IPS-NIHi7 (cell line): Measurements from ENCODE around the gene COL4A3.

Source experiments
- DNase-seq: peaks from one replicate; pipeline ENCODE4 v3.0.0; 2012; ENCODE audit warnings: mixed read lengths; ENCODE audit errors: extremely low spot score

The COL4A3 gene

DNA sequence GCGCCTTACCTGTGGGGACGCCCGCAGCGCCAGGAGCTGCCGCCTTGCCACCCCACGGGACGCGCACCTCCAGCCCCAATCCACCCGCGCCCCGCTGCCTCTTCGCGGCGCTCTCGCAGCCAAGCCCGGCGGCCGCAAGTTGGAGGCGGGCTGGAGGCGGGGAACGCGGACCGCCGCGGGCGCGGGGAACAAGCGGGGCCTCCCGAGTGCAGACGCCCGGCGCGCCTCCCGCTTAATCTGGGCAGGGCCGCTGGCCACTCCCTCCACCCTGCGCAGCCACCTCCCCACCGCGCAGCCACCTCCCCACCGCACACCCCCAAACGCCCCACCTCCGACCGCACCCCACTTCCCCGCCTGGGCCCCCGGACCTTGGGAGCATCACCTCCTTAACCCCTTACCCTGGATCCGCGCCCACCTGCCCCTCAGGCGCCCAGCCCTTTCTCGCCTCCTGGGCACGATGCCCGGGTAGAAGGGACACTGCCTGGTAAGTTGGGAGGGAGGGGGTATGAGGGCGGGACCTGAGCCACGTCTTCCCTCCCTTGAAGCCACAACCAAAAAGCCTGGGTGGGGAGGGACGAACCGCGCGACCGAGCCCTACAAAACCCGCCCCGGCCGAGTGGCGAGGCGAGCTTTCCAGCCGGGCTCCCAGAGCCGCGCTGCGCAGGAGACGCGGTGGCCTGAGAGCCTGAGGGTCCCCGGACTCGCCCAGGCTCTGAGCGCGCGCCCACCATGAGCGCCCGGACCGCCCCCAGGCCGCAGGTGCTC is at the start of gene COL4A3, which contains the start of gene COL4A4:
Gene COL4A3, plus strand, starts transcription at position 627 of the 765 bp plus-strand sequence. Its CDS starts 103 bp downstream, at position 730.
Gene COL4A4, minus strand, starts transcription at position 208 of the 765 bp plus-strand sequence. CDS start 16,722 bp downstream, outside the sequence.
- DNase-seq: peak; percentile 50

DNA sequence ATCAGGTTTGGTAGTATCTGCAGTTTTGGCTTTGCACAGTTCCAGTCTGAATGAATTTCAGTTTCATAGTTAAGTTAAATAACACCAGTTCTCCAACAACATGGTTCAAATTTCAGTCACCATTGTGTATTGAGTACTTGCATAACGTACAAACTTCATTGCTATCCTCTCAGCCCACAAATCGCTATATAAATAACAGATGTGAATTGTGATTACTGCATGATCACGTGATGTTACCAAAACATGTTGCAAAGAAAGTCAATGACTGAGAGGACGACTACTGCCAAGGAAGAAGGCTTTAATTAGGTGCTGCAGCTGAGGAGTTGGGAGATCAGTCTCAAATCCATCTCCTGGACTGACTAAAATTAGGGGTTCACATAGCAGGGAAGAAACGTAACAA is 48.7 kb upstream of the COL4A3 start:
- no peak for DNase-seq

GRCh38 chr2:227117027-227117426 is 47.4 kb upstream of the COL4A3 start:
- DNase-seq: no peak

GRCh38 chr2:227117852-227118251 is 46.6 kb upstream of the COL4A3 start:
- no peak for DNase-seq

GRCh38 chr2:227118353-227118752 is 46.1 kb upstream of the COL4A3 start:
- DNase-seq: no peak

- DNase-seq: no peak
These were observed 40.7 kb upstream of the COL4A3 start for GRCh38 chr2:227123697-227124096.

GRCh38 chr2:227124811-227125210 is 39.6 kb upstream of the COL4A3 start:
- DNase-seq: no peak

GRCh38 chr2:227125506-227125905 is 38.9 kb upstream of the COL4A3 start:
- DNase-seq: peak; percentile 57

DNA sequence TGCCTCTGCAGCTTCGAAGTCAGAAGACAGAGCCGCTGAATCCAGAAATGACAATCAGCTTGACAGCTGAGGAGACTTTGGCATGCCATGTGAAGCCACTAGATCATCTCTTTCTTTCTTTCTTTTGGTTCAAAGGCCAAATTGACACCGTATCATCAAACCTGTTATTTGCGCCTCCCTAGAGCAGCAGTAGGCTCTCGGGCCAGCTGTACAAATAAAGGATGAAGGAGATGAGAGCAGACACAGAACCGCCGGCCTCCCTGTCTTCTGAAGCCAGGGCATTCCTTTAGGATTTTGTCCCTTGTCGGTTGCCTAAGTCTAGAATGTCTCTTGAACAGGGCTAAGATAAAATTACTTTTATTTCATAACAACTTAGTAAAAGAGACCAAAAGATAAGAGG is 37.2 kb upstream of the COL4A3 start:
- DNase-seq: no peak

- DNase-seq: no peak
These were observed 33.8 kb upstream of the COL4A3 start for GRCh38 chr2:227130636-227131035.

DNA sequence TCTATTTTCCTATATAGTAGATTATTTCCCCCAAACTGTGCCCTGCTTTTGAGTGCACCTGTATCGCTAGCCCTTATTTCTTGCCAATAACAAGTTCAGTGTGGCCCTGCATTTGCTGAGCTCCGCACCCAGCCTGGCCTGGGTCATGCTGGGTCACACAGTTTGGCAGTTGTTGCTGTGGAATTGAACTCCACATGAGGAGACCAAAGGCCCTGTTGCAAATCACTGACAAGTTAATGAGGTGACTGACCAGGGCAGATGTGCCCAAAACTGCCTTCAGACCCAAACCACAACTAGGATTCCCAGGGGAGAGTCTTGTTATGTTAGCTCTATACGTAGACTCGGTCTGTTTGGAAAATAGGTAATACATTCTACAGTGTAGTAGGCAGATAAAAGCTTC is 31.4 kb upstream of the COL4A3 start:
- no peak for DNase-seq

DNA sequence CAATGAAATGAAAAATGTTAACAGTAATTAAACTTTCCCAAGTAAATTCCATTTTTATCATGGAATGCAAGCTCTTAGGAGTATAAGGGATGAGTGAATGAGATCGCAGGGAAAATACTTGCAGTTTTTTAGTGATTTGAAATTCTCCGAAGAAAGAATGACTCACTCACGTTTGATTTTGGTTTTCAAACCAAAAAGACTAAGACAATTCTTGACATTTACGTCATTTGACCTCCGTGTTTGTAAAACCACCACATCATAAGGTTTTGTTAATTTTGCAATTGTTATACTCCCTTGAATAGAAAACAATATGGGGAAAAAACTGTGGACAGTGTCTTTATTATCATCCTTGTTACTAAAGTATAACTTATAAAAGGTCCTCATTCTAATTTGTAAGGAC is 29.8 kb upstream of the COL4A3 start:
- no peak for DNase-seq

GRCh38 chr2:227141301-227141700 is 23.1 kb upstream of the COL4A3 start:
- DNase-seq: no peak

DNA sequence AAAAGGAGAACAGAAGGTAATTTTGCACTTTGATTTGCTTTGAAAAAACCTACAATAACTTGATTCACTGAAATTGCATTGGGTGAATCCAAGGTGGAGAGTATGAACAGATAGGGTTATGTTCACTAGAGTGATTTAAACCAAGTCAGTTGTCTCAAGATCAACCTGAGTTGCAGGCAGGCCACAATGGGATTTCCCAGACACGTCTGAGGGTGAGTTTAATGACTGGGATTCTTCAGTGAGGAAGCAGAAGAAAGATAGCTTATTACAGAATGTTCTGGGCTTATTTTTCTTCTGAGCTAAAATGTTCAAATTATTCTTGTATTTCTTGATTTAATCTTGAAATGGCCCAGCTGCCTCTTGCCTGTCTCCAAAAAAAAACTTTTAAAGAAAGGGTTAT is 20.5 kb upstream of the COL4A3 start:
- DNase-seq: no peak

- DNase-seq: no peak
These were observed 18.0 kb upstream of the COL4A3 start for GRCh38 chr2:227146456-227146855.

DNA sequence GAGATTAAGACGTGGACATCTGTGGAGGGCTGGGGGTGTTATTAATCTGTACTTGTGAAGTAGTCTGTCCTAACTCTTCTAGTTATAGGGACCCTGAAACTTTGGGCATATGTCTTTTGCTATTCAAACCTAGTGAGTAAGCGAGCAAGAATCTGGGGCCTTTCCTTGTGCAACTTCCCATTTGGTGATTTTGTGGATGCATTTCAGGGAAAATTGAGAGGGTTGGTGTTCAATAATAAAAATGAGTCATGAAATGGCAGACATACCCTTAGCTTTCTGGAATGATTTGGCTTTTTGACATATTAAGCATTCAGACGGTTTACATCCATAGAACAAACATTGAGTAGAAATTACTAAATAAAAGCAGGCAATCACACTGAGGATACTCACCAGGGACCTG is 17.4 kb upstream of the COL4A3 start:
- DNase-seq: no peak

- no peak for DNase-seq
These were observed 16.3 kb upstream of the COL4A3 start for GRCh38 chr2:227148106-227148505.

DNA sequence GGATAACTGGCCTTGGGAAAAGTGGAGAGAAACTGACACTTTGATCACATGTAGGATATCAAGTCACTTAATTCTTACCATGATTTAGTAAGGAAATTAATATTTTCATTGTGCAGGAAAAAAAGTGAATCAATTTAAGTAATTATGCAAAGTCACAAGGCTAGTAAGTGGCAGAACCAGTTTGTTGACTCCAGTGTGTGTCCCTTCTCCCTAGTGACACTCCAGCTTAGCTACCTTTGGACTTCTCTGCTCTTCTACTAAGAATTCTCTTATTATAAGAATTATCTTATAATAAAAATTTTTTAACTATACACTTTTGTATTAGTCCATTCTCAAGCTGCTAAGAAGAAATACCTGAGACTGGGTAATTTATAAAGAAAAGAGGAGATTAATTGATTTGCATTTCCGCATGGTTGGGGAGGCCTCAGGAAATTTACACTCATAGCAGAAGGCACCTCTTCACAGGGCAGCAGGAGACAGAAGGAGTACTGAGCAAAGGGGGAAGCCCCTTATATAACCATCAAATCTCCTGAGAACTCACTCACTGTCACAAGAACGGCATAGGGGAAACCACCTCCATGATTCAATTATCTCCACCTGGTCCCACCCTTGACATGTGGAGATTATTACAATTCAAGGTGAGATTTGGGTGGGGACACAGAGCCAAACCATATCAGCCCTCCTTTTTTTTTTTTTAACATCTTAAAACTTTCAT is 14.0 kb upstream of the COL4A3 start:
- DNase-seq: no peak

DNA sequence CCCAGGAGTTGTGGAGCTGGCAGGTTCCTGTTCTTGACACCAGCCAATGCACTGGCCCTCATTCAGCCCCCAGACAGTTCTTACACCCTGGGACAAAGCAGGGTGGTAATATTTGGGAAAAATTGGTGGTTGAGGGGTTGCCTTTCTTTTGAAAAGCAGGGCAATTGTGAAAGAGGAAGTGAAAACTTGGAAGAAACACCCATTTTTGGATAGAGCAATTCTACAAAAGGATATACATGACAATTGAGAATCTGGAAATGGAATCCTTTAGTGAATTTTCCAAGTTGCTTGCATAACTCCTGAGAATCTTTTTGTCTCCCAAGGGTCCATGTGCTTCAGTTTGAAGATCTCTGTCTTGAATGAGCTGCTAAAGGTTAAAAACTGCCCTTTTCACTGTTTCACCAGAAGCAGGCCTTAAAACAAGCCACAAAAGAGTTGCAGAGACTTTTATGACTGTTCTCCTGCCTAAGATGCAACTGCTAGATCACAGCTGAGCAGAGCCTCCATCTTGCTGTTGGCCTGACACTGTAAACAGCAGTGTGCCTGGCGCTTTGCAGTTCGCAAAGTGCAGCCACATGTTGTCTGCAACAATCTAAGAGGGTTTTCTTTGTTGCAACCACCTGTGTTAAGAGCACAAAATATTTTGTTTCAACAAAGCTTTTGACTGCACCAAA is 12.2 kb upstream of the COL4A3 start:
- DNase-seq: no peak

DNA sequence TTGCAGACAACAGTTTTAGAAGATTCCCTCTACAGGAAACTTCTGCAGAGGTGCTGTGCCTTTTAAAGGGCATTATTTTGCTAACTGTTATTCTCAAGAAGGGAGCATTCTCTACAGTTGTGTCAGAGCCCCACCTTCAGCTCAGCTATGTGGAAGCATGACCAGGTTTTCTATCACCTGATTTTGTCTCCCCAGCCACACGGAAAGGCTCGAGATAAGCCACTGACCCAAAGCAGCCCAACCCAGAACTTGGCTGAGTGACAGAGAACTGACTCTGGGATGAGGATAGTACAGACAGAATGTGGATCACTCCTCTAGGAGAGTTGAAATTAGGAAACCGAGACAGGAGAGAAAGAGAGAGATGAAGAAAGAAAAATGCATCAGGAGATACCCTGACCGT is 11.1 kb upstream of the COL4A3 start:
- DNase-seq: no peak

GRCh38 chr2:227153758-227154486 is 10.5 kb upstream of the COL4A3 start:
- DNase-seq: no peak
